ENCODE measurements around the gene ARL6IP4. TPM values are rescaled to one million over a fixed set of nuclear protein-coding genes. Genes with fewer than 3 reads are reported as not detected.

The ARL6IP4 gene
- total and polyA plus RNA-seq, 10 of the 15 experiments (the other 5 are each of a cell fraction or from before 2014, with no cell fraction given), result 2.5 to 320 (median 188) TPM

DNA sequence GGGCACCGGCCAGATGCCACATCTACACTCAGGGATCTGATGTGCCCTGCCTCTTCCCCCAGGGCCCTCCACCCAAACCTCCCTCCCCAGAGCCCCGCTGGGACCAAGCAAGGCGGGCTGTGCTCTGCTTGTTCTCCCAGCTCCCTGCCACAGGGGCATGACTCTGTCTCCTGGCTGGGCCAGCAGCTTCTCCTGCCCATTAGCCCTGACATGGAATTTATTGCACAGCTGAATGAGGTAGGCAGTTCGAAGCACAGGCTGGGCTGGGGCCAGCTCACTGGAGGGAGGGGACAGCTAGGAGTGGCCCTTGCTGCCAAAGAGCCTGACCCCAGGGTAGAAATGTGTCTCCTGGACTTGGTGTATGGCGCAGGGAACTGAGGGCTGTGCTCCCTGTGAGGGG, 42.4 kb downstream of the ARL6IP4 start:
- Histone ChIP-seq H4K20me1 (ENCODE audit: control insufficient read depth, insufficient read depth) (no peaks in the 10 kb centered on the region), H3K4me3 (no peak overlapping the region), H3K4me2 (ENCODE audit: control insufficient read depth, insufficient read depth) (no peak overlapping the region), H3K9me3 (replicated peaks; ENCODE audit: control insufficient read depth, insufficient read depth, low read length) (no peaks in the 10 kb centered on the region), H3K4me1 (ENCODE audit: control insufficient read depth, insufficient read depth, low read length) (no peaks in the 10 kb centered on the region), H3K36me3 (ENCODE audit: control insufficient read depth in 2 of 2, insufficient read depth in 2 of 2, low read length in 1 of 2) (no peaks in the 10 kb centered on the region), H3K79me2 (ENCODE audit: control insufficient read depth, insufficient read depth, low read length) (no peaks in the 10 kb centered on the region), H3K27ac (ENCODE audit: control insufficient read depth, insufficient read depth) (no peak overlapping the region), H3K27me3 (replicated peaks in 1 of 2; ENCODE audit: control insufficient read depth in 2 of 2, insufficient read depth in 2 of 2, low read length in 1 of 2) (no peaks in the 10 kb centered on the region; a peak in 2 of 4 replicates), H2AFZ (ENCODE audit: control insufficient read depth, low read depth, low read length) (no peak overlapping the region), H3K9ac (ENCODE audit: control insufficient read depth, insufficient read depth, low read length) (no peak overlapping the region)
- no TSS peak for BruUV-seq (replicated peaks)
- in situ Hi-C loops (cut with MboI), result no loop called here
- ChIA-PET RAD21 (ENCODE audit: unreplicated experiment) (interaction anchor here (0.8 kb wide), 1 partner anchor 270 kb away, joined by 3 read pairs; the partner anchor contains the start of gene DENR), SMC1A (ENCODE audit: uncharacterized antibody, unreplicated experiment) (no interaction called here), CTCF (no interaction called here), POLR2A (no interaction called here)
- TF ChIP-seq CBX3 (IDR thresholded peaks at IDR 0.05; ENCODE audit: borderline replicate concordance, low read depth) (no peak), SREBF1 (IDR thresholded peaks at IDR 0.05; ENCODE audit: low read length) (no peak), MYC (IDR thresholded peaks at IDR 0.05; ENCODE audit: insufficient read depth, insufficient read length, insufficient replicate concordance, low read length, severe bottlenecking) (no peak), CHD1 (IDR thresholded peaks at IDR 0.05; ENCODE audit: low read depth, low read length) (no peak), GABPA (IDR thresholded peaks at IDR 0.05; ENCODE audit: low read depth) (no peak), JUNB (IDR thresholded peaks at IDR 0.05) (no peak), ESRRA (IDR thresholded peaks at IDR 0.05; ENCODE audit: low read length) (no peak), NR2F1 (conservative IDR thresholded peaks at IDR 0.05) (no peak), EP300 (IDR thresholded peaks at IDR 0.05; ENCODE audit: borderline replicate concordance in 1 of 2, control insufficient read depth in 1 of 2, low read depth in 2 of 2, low read length in 2 of 2) (no peak), RAD51 (IDR thresholded peaks at IDR 0.05) (no peak)
- TF ChIP-seq, protein P1, sequence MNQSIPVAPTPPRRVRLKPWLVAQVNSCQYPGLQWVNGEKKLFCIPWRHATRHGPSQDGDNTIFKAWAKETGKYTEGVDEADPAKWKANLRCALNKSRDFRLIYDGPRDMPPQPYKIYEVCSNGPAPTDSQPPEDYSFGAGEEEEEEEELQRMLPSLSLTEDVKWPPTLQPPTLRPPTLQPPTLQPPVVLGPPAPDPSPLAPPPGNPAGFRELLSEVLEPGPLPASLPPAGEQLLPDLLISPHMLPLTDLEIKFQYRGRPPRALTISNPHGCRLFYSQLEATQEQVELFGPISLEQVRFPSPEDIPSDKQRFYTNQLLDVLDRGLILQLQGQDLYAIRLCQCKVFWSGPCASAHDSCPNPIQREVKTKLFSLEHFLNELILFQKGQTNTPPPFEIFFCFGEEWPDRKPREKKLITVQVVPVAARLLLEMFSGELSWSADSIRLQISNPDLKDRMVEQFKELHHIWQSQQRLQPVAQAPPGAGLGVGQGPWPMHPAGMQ (IDR thresholded peaks at IDR 0.05; ENCODE audit: borderline replicate concordance), result no peak
- TF ChIP-seq, protein P2, sequence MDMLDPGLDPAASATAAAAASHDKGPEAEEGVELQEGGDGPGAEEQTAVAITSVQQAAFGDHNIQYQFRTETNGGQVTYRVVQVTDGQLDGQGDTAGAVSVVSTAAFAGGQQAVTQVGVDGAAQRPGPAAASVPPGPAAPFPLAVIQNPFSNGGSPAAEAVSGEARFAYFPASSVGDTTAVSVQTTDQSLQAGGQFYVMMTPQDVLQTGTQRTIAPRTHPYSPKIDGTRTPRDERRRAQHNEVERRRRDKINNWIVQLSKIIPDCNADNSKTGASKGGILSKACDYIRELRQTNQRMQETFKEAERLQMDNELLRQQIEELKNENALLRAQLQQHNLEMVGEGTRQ (IDR thresholded peaks at IDR 0.05; ENCODE audit: borderline replicate concordance, low read depth, low read length), result no peak
- TF ChIP-seq, protein P3, sequence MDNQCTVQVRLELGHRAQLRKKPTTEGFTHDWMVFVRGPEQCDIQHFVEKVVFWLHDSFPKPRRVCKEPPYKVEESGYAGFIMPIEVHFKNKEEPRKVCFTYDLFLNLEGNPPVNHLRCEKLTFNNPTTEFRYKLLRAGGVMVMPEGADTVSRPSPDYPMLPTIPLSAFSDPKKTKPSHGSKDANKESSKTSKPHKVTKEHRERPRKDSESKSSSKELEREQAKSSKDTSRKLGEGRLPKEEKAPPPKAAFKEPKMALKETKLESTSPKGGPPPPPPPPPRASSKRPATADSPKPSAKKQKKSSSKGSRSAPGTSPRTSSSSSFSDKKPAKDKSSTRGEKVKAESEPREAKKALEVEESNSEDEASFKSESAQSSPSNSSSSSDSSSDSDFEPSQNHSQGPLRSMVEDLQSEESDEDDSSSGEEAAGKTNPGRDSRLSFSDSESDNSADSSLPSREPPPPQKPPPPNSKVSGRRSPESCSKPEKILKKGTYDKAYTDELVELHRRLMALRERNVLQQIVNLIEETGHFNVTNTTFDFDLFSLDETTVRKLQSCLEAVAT (IDR thresholded peaks at IDR 0.05), result no peak
- intact Hi-C loops (cut with micrococcal nuclease; ENCODE audit: unreplicated experiment), result no loop called here
- DNase-seq (ENCODE audit: low read depth, low spot score) (no peak), FAIRE-seq (no peak), ATAC-seq (no peak)
- WGBS (ENCODE audit: insufficient coverage, insufficient replicate concordance, low lambda C conversion rate, missing lambda C conversion rate), result 36% methylated on average over 5 of the region's 5 CpGs

All from GM12878 (cell line).